Femur (tissue), 1 donor: Measurements from ENCODE around the gene HOXB6.

ENCODE experiments used
- DNase-seq: peaks from one replicate; pipeline ENCODE4 v3.0.0-alpha.2; 2017

HOXB6 gene

DNA sequence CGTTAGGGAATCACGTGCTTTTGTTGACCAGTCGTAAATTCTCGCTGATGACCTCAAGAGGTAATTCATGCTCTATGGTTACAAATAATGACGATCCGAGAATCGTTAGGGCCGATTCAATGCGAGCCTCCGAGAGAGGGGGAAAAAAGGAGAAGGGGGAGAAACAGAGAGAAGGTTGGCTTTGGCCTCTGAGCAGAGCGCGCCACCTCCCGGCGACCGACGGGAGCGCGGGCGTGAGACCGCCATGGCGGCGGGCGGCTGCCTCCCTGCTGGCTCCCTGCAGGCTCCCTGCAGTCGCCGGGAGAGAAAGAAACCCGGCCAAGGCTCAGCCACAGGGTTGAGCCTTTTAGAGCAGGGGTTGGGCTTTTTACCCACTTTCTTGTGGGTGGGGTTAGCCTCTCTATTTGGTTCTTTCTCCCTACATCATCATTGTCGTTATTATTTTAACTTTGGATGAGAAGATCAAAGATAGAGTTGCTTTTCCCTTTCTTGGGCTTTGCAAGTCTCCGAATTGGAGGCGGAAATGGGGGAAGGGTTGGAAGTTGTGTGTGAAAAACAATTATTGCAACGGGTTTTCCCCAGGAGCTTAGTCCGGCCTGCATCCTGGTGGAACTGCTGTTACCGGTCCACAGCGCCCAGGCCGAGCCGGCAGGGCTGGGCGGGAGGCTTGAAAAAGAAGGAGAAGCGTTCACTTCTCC is 10.8 kb downstream of the HOXB6 start:
- peak; percentile 86 for DNase-seq

GRCh38 chr17:48593126-48593829 is 11.5 kb downstream of the HOXB6 start, which contains the start of gene HOXB5:
HOXB5 (minus strand) TSS chr17:48593779; CDS start chr17:48593682, 97 bp downstream.
- DNase-seq = no peak

GRCh38 chr17:48592577-48592976 is 12.2 kb downstream of the HOXB6 start:
- DNase-seq = no peak

DNA sequence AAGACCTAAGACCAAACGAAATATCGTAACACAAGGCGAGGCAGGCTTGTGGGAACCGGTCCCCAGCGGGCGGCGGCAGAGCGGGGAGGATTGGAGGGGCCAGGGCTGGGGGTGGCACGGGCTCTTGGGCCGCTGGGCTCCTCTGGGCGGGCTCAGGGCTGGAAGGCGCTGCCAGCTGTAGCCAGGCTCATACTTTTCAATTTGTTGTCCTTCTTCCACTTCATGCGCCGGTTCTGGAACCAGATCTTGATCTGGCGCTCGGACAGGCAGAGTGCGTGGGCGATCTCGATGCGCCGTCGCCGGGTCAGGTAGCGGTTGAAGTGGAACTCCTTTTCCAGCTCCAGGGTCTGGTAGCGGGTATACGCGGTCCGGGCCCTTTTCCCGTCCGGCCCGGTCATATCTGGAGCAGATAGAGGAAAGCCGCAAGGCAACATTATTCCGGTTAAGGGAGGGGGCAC is 12.7 kb downstream of the HOXB6 start:
- no peak for DNase-seq

- no peak for DNase-seq
Observed at GRCh38 chr17:48591255-48592056, 13.3 kb downstream of the HOXB6 start.

DNA sequence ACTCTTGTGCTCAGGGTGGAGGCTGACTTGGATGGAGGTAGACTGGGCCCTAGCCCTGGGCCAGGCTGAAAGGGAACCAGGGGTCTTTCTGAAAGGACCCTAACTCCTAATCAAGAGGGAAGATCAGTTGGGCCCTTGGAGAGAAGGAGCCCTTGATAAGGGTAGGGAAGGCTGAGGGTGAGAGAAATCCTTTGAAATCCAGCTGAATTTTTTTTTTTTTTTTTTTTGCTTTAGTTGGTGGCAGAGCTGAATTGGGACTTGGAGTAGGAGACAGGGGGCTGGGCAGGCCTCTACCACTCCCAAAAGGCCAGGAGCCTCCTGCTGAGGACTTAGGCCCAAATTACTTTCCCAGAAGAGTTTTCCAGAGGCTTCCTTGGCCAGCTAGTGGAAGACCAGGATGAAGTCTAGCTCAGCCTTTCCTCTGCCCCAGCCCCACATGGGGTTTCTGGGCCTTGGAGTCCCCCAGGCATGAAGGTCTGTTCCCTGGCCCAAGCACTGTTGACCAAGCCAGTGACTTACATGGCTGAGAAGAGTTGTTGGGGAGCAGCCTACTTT is 14.1 kb downstream of the HOXB6 start:
- no peak for DNase-seq

DNA sequence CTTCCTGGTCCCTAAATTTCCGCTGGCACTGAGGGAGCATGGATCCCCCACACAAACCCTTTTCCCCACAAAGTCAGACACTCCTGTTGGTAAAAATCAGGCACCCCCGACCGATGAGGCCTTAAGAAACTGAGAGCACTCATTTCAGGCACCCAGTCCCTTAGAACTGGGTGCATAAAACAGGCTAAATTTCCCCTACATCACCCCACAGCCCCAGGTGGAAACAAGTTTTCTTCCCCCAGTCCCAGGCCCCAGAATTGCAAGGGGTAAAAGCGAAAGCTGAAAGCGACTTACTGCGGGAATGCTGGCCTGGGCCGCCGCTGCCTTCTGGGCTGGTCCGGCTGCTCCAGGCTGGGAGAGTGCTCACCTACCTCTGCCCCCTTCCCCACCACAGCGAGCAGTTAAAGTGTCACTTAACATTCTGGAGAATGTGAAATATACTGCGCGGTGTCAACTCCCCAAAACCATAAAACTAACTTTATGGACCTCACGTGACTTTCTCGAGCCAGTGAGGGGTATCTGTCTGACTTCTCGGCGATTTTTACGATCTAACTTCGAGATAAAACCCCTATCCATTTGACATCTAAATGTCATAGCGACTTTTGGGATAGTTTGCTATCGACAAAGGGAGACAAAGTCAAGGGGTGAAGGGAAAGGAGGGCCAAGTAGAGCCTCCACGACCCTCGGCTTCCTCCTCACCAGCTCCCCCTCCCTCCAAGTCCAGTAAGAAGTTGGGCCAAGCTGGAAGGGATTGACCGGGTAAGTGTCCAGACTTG is 14.8 kb downstream of the HOXB6 start, which contains the start of gene HOXB3:
HOXB3 (minus strand) TSS at position 411 of the 776 bp plus-strand sequence. CDS start 37,767 bp downstream, outside the sequence.
- no peak for DNase-seq

DNA sequence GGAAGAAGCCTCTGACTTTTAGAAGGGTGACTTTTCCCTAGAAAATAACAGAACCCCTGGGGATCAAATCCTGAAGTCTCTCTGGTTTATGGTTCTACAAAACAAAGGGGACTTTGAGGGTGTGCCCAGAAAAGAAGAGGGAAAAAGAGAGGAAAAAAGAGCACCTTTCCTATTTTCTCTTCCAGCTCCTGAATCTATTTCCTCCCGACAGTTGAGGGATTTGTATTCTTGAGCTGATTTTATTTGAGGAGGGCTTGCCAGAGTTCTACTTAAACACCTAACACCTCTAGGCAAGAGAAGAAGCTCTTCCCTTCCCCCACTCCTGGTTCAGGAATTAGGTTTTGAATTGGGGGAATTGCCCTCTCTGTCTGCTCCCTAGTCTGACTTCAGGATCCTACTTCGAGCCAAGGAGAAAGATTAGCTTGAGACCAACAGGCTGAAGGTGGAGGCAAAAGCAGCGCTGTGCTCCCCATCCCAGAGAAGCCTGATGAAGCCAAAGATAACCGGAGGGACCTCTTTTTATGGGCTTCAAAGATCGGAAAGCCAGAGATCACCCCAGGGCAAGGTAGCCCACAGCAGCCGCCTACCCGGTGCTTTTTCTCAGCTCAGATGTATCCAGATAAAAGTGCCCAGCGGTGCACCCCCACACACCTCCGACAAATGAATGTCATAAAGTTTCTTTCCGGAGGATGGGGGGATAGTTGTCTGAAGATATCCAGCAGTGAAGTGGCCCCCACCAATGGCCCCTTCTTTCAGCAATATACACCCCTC is 15.5 kb downstream of the HOXB6 start:
- DNase-seq = no peak

DNA sequence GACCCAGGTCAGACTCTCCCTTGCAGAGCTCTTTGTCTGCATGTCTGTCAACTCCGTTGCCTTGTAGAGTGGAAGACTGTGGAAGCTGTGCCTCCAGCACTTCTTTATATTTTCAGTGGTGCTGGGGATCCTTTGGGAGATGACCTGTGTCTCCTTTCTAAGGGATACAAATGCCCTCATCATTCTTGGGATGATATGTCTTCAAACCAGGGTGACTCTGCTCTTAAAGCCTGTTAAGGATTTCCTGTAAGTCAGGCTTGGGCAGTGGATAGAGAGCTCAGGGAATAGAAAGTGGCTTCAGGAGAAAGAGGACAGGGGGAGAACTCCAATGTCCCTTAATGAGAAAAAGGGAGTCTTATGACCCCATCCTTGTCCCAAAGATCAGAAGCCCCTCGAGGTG is 16.3 kb downstream of the HOXB6 start:
- DNase-seq = no peak

- DNase-seq = no peak
Observed at GRCh38 chr17:48588074-48588415, 16.7 kb downstream of the HOXB6 start.

GRCh38 chr17:48587276-48588073 is 17.3 kb downstream of the HOXB6 start:
- DNase-seq = no peak

DNA sequence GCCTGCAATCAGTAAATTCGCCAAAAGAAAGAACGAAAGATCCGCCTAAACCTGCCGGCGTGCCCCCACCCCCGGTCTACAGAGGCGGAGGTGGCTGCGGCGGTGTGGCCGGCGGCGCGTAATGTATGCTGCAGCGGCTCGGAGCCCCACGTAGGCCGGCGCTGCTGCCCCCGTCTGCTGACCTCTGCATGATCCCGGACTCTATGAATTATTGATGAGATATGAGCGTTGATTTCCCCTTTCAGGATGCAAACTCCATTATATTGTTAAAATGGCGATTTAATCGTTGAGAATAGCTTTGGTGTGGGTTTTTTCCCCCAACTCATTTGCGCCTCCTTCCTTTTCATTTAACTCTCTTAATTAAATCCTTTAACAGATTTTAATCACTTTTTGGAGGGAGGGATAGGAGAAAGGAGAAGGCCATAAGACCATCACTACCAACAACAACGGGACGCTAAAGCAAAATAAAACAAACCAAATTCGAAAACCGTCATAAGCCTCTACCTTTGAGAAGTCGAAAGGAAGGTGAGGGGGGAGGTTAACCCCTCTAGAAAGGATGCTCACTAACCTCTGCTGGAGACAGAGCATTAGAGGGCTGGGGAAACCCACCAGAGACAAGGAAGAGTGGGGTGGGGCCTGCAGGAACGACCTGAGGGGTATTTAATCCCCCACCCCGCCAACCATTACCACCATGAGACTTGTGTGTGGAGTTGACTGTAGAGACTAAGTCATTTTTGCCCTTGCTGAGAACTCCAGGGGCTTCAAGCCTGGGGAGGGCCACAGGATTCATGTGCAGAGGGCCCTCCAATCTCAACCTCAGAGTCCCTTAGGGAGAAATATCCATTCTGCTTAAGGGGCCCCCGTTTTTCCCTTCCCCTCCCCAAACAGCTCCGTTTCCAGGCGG is 18.2 kb downstream of the HOXB6 start:
- DNase-seq = no peak

- DNase-seq = no peak
Observed at GRCh38 chr17:48584223-48584741, 20.5 kb downstream of the HOXB6 start.

DNA sequence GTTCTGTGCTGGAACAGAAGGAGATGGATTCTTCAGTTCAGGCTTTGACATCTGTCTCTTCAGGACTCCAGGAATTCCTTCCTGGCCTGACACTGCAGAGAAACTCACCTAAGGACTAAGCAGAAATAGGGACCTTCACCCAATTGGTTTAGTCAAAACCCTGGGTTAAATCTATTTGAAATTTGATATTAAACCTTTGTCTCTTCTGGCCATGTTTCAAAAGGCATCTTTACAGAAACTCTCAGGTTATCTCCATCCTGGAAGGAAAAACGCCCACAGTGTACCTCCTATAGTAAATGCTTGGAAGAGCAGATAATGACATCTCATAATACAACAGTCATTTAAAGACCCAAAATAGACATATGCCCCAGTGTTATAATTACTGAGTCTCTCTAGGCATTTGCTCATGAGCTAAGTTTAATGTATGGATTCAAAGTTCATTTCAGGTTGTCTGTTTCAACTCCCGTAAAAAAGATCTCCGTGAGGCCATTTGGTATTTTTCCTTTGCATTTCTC is 21.0 kb downstream of the HOXB6 start:
- DNase-seq = no peak

DNA sequence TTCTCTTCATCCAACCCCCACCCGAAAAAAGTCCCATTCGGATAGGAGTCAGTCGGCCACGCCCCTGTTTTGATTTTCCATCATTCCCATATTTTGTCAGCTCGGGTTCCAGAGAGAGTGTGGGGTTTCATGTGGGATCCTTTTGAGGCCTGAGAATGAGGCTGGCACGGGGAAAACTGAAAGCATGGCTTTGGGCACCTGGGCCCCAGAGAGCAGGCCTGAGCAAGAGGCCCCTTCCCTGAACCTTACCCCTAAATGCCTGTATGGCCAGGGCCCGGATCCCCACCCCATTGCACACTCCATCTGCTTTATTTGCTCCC is 22.1 kb downstream of the HOXB6 start:
- no peak for DNase-seq

- DNase-seq = no peak
Observed at GRCh38 chr17:48579760-48580554, 24.8 kb downstream of the HOXB6 start.

GRCh38 chr17:48579471-48579759 is 25.4 kb downstream of the HOXB6 start:
- DNase-seq = no peak

DNA sequence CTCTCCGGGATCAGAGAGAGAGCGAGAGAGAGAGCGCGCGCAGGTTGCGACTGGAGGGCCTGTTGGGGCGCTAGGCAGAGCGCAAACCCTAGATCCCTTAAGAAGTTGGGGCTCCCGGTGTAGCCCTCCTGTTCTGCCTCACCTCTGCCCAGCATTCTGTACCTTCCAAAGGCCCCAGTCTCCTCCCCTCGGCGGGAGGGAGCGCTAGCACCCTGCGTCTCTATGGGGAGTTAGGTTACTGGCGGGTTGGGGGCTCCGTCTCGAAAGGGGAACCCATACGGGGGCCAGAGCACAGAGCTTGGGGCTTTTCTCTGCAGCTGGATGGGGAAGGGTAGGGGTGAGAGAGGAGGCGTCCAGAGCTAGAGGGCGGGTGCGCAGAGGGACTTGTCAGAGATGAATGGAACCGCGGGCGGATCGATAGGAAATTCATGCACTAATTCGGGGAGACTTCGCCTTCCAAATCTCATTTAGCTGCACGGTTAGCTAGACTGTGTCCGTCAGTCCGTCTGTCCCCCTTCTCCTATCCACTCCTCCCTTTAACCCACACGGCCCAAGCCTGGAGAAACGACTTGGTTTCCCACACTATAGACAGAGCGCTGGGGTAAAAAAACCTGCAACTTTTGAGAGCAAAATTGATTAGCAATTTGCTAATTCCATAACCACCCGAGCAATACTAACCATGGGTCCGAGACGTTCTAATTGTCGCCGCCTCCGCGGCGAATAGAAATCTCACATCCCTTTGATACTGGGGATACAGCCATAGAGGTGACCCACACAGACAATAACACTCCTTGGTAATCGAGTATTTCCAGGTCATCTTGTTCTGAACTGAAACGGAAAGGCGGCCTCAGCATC is 25.9 kb downstream of the HOXB6 start:
- no peak for DNase-seq
